Endothelial cell of umbilical vein (primary cell): ENCODE results near the gene MCTP1. TPM values are rescaled to one million over a fixed set of nuclear protein-coding genes. Genes with fewer than 3 reads are reported as not detected.

Source experiments
- BruUV-seq: library from RNA; stranded (reverse); fragments of 400-500 nt; replicated peaks from 2 replicates; lab custom pipeline; 2021; lab: Mats Ljungman, UMichigan
- CTCF ChIA-PET: fragments of 300-600, 350-600 bp; sonication (Branson Sonifier 250); formaldehyde crosslinking; loops from one replicate; lab custom pipeline; 2021; ENCODE audit warnings: antibody characterized with exemption, inconsistent platforms; lab: Charles Lee
- POLR2A ChIA-PET: fragments of 300-600, 350-600 bp; sonication (Branson Sonifier 250); formaldehyde crosslinking; loops from one replicate; lab custom pipeline; 2021; ENCODE audit warnings: antibody characterized with exemption, inconsistent platforms; lab: Charles Lee
- DNase-seq: peaks from one replicate; pipeline ENCODE4 v3.0.0-alpha.2; 2011; ENCODE audit warnings: low read depth, low spot score
- FAIRE-seq: peaks from 2 replicates; lab custom pipeline; 2011; peaks lifted over from hg19 to GRCh38; lab: Jason Lieb, UNC
- H2AFZ ChIP-seq: 2 replicates; pipeline ENCODE4 v1.6.0; 2012; ENCODE audit warnings: low read depth, low read length, control low read depth, inconsistent platforms
- H3K27ac ChIP-seq: 2 replicates; pipeline ENCODE4 v1.5.1; 2011; ENCODE audit warnings: low read depth, mild to moderate bottlenecking, control low read depth, low read length, moderate library complexity; ENCODE audit not compliant: insufficient read depth
- H3K27me3 ChIP-seq, 2 experiments: 2 replicates each; pipeline versions ENCODE4 v1.6.0 to v1.6.1; 2011; ENCODE audit warnings: low read length in 2 of 2, mixed read lengths in 1 of 2; ENCODE audit not compliant: control insufficient read depth in 2 of 2, insufficient read depth in 2 of 2
- H3K36me3 ChIP-seq, 2 experiments: 2 replicates in 1 of 2; 3 replicates in 1 of 2; pipeline ENCODE4 v1.5.1; 2011; ENCODE audit warnings: low read length in 2 of 2, mild to moderate bottlenecking in 1 of 2, moderate library complexity in 1 of 2; ENCODE audit not compliant: control insufficient read depth in 2 of 2, insufficient read depth in 2 of 2; ENCODE audit errors: extremely low read depth in 1 of 2
- H3K4me1 ChIP-seq: 3 replicates; pipeline ENCODE4 v1.5.1; 2011; ENCODE audit warnings: mild to moderate bottlenecking, low read length; ENCODE audit not compliant: control insufficient read depth, insufficient read depth; ENCODE audit errors: extremely low read depth
- H3K4me2 ChIP-seq: 2 replicates; pipeline ENCODE4 v1.6.1; 2011; ENCODE audit warnings: low read length, control low read depth, mixed read lengths; ENCODE audit not compliant: insufficient read depth
- H3K4me3 ChIP-seq, 3 experiments: fragments of 200-600 bp in 1 of 3; sonication (generic), shearing (Covaris generic) in 1 of 3; replicated peaks in 1 of 3; 2 replicates each; pipeline ENCODE4 v1.5.1; 2011 to 2016; ENCODE audit warnings: control low read depth in 3 of 3, low read length in 3 of 3, mild to moderate bottlenecking in 2 of 3, inconsistent platforms in 1 of 3, low read depth in 1 of 3, moderate library complexity in 1 of 3; ENCODE audit not compliant: insufficient read depth in 1 of 3
- H3K79me2 ChIP-seq: 2 replicates; pipeline ENCODE4 v1.6.0; 2012; ENCODE audit warnings: low read length, inconsistent platforms; ENCODE audit not compliant: control insufficient read depth, insufficient read depth
- H3K9ac ChIP-seq: replicated peaks from 2 replicates; pipeline ENCODE3; 2011; ENCODE audit warnings: low read length, control low read depth; ENCODE audit not compliant: insufficient read depth; ENCODE audit errors: extremely low read depth
- H3K9me1 ChIP-seq: replicated peaks from 3 replicates; pipeline ENCODE4 v1.6.0; 2011; ENCODE audit warnings: mild to moderate bottlenecking, low read length; ENCODE audit not compliant: control insufficient read depth, insufficient read depth; ENCODE audit errors: extremely low read depth
- H3K9me3 ChIP-seq: replicated peaks from 2 replicates; pipeline ENCODE4 v1.5.1; 2012; ENCODE audit warnings: low read length, inconsistent platforms; ENCODE audit not compliant: control insufficient read depth, insufficient read depth
- H4K20me1 ChIP-seq: replicated peaks from 2 replicates; pipeline ENCODE3; 2011; ENCODE audit warnings: mild to moderate bottlenecking, low read length; ENCODE audit not compliant: control insufficient read depth, insufficient read depth; ENCODE audit errors: extremely low read depth
- CTCF ChIP-seq, 2 donors: IDR thresholded peaks; 1 replicate in 1 of 2; 2 replicates in 1 of 2; pipeline ENCODE4 v1.5.1; 2011; ENCODE audit warnings: low read length in 2 of 2, mild to moderate bottlenecking in 2 of 2, moderate library complexity in 2 of 2, control low read depth in 1 of 2, inconsistent platforms in 1 of 2, low read depth in 1 of 2; ENCODE audit not compliant: insufficient read depth in 1 of 2; ENCODE audit errors: extremely low read depth in 1 of 2
- EZH2 ChIP-seq: IDR thresholded peaks from 2 replicates; pipeline ENCODE4 v1.6.1; 2012; ENCODE audit warnings: borderline replicate concordance, low read depth, mild to moderate bottlenecking, moderate library complexity, low read length, inconsistent platforms; ENCODE audit not compliant: severe bottlenecking
- FOS ChIP-seq: IDR thresholded peaks from 2 replicates; pipeline ENCODE4 v1.6.1; 2011; ENCODE audit warnings: mild to moderate bottlenecking, low read length, moderate library complexity, borderline replicate concordance; ENCODE audit not compliant: insufficient read depth
- GATA2 ChIP-seq: IDR thresholded peaks from 2 replicates; pipeline ENCODE4 v1.7.0; 2011; ENCODE audit warnings: low read depth, mild to moderate bottlenecking, moderate library complexity, mixed read lengths, low read length; ENCODE audit not compliant: insufficient read length, insufficient read depth
- JUN ChIP-seq: IDR thresholded peaks from 2 replicates; pipeline ENCODE4 v1.6.1; 2011; ENCODE audit warnings: borderline replicate concordance, low read depth; ENCODE audit not compliant: insufficient read length, insufficient read depth
- MAX ChIP-seq: IDR thresholded peaks from 2 replicates; pipeline ENCODE4 v1.6.1; 2011; ENCODE audit not compliant: insufficient read depth, insufficient read length
- MYC ChIP-seq: IDR thresholded peaks from one replicate; pipeline ENCODE4 v1.6.1; 2011; ENCODE audit warnings: mild to moderate bottlenecking, low read depth, low read length
- POLR2A ChIP-seq: IDR thresholded peaks from 2 replicates; pipeline ENCODE4 v1.6.1; 2012; ENCODE audit warnings: low read depth, mild to moderate bottlenecking, control low read depth, low read length
- POLR2AphosphoS5 ChIP-seq: IDR thresholded peaks from 2 replicates; pipeline ENCODE4 v1.6.1; 2012; ENCODE audit warnings: low read depth, mild to moderate bottlenecking, control low read depth, low read length, moderate library complexity; ENCODE audit not compliant: insufficient read depth
- dilution Hi-C: fragments of 300-500 bp; cut with MboI; formaldehyde crosslinking; loops from one replicate; pipeline ENCODE4 v1.15.0; 2019; ENCODE audit warnings: low sequenced_read_pairs; ENCODE audit not compliant: extremely low pct_ligation_motif_present
- intact Hi-C: fragments of 100-400 bp; cut with micrococcal nuclease; formaldehyde crosslinking; loops from one replicate; pipeline ENCODE4 v1.10.0; 2022
- polyA plus RNA-seq, 4 experiments: library from polyadenylated mRNA; depleted of rRNA in 3 of 4; stranded (reverse) in 3 of 4; unstranded in 1 of 4; fragments of >200 nt; gene quantifications; 2 replicates each; pipeline versions ENCODE4 v1.2.1 to v1.2.3, GENCODE V29; 2011 to 2012; ENCODE audit warnings: missing spikeins in 1 of 4
- total RNA-seq: library from RNA; stranded (reverse); gene quantifications from 2 replicates; pipeline ENCODE4 v1.2.3, GENCODE V29; 2021

Gene MCTP1
- total and polyA plus RNA-seq, 2 donors (not counting 3 experiments of a cell fraction or from before 2014, with no cell fraction given): 79.3 to 203 TPM

DNA sequence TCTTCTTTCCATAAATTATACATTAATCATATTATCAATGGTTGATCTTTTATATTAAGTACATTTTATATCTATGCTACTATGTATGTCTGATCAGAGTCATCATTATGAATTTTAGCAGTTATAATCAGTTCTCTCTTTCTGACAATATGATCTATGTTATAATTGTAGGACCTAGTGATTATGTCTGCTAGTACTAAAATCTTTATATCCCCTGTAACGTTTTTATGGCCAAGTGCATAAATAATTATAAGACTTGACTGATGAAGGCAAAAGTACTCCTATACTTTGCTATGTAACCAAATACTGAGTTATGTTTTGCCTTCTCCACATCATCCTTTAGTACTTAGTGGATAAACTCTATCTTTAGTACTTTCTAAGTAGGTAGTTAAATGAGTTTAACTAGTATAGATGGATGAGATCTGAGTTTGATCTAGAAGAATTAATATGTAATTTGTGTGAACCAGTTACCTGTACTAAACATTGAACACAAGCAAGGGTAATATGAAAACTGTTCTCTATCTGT lies 591.0 kb downstream of the MCTP1 start:
- no TSS peak for BruUV-seq
- no peaks in the 10 kb centered on the region for H4K20me1 ChIP-seq
- H3K9ac ChIP-seq: no peak overlapping the region
- DNase-seq (no peak), FAIRE-seq (no peak)
- no peaks in the 10 kb centered on the region for H3K9me3 ChIP-seq
- no peak for TF ChIP-seq CTCF (IDR thresholded peaks at IDR 0.05; ENCODE audit: extremely low read depth in 1 of 2, insufficient read depth in 1 of 2, low read depth in 1 of 2, low read length in 2 of 2)
- TF ChIP-seq MAX: no peak
- no peak for TF ChIP-seq MYC
- no peak for TF ChIP-seq FOS
- no peak for TF ChIP-seq GATA2
- TF ChIP-seq POLR2A: no peak
- no peak for TF ChIP-seq POLR2AphosphoS5
- no peak for TF ChIP-seq EZH2
- TF ChIP-seq JUN: no peak
- dilution Hi-C loops (no loop called here), intact Hi-C loops (loop anchor here (1.0 to 5.0 kb wide), 3 partner anchors 75 to 582 kb away; a partner anchor contains a TSS)
- POLR2A ChIA-PET: no interaction called here
- H3K4me2 ChIP-seq: no peak overlapping the region
- CTCF ChIA-PET: interaction anchor here (1.4 to 1.8 kb wide), 5 partner anchors 18 to 778 kb away, joined by 4 to 30 read pairs (median 7); no protein-coding TSS in a partner anchor
- H3K27me3 ChIP-seq: no peaks in the 10 kb centered on the region
- no peaks in the 10 kb centered on the region for H3K36me3 ChIP-seq
- H3K9me1 ChIP-seq: no peaks in the 10 kb centered on the region
- H2AFZ ChIP-seq: no peak overlapping the region
- H3K27ac ChIP-seq: no peak overlapping the region
- peaks cover 15% of the 10 kb centered on the region for H3K4me1 ChIP-seq
- no peak overlapping the region for H3K4me3 ChIP-seq
- no peaks in the 10 kb centered on the region for H3K79me2 ChIP-seq
